PC-3 (cell line): Measurements from ENCODE around the gene PRKRIP1. TPM values are rescaled to one million over a fixed set of nuclear protein-coding genes. Genes with fewer than 3 reads are reported as not detected.

Experiments used
- ATAC-seq: fragments of 200-7000 bp; cut with Tn5 transposase; 2 replicates; pipeline ENCODE4 v1.9.1; 2020; ENCODE audit warnings: mild to moderate bottlenecking, moderate library complexity
- BruUV-seq: library from RNA; stranded (reverse); fragments of 400-500 nt; replicated peaks from 2 replicates; lab custom pipeline; 2021; lab: Mats Ljungman, UMichigan
- CTCF ChIA-PET: fragments of 300-600 bp; sonication (Branson Sonifier 250); formaldehyde crosslinking; loops from one replicate; lab custom pipeline; 2022; ENCODE audit warnings: antibody characterized with exemption; lab: Charles Lee
- POLR2A ChIA-PET: fragments of 300-600 bp; sonication (Branson Sonifier 250); formaldehyde crosslinking; loops from one replicate; lab custom pipeline; 2022; ENCODE audit warnings: antibody characterized with exemption; ENCODE audit not compliant: unreplicated experiment; lab: Charles Lee
- DNase-seq: peaks from one replicate; pipeline ENCODE4 v3.0.0-alpha.2; 2015
- H2AFZ ChIP-seq: fragments of 300-600 bp; sonication (generic); 2 replicates; pipeline ENCODE4 v1.6.0; 2016; ENCODE audit warnings: antibody characterized with exemption, low read length
- H3F3A ChIP-seq: fragments of 300-600 bp; sonication (generic); one replicate; pipeline ENCODE4 v1.6.0; 2017; ENCODE audit warnings: antibody characterized with exemption, low read length, control low read depth, mild to moderate bottlenecking; ENCODE audit not compliant: unreplicated experiment
- H3K27ac ChIP-seq: fragments of 300-600 bp; sonication (generic); 2 replicates; pipeline ENCODE4 v1.5.1; 2016; ENCODE audit warnings: mild to moderate bottlenecking, low read length
- H3K27me3 ChIP-seq: fragments of 300-600 bp; sonication (generic); 2 replicates; pipeline ENCODE4 v1.6.1; 2016; ENCODE audit warnings: low read length, mixed read lengths
- H3K36me3 ChIP-seq: fragments of 300-600 bp; sonication (generic); 2 replicates; pipeline ENCODE4 v1.6.1; 2016; ENCODE audit warnings: low read depth, mixed run types, low read length, mixed read lengths
- H3K4me1 ChIP-seq: fragments of 300-600 bp; sonication (generic); 2 replicates; pipeline ENCODE4 v1.5.1; 2016; ENCODE audit warnings: low read length; ENCODE audit not compliant: insufficient read depth
- H3K4me2 ChIP-seq: fragments of 300-600 bp; sonication (generic); 2 replicates; pipeline ENCODE4 v1.6.0; 2016; ENCODE audit warnings: low read length
- H3K4me3 ChIP-seq: fragments of 300-600 bp; sonication (generic); 2 replicates; pipeline ENCODE4 v1.5.1; 2016; ENCODE audit warnings: mild to moderate bottlenecking, low read length, mixed read lengths
- H3K79me2 ChIP-seq: fragments of 300-600 bp; sonication (generic); 2 replicates; pipeline ENCODE4 v1.6.1; 2017; ENCODE audit warnings: low read length, mixed read lengths
- H3K9ac ChIP-seq: fragments of 300-600 bp; sonication (generic); 2 replicates; pipeline ENCODE4 v1.6.0; 2016; ENCODE audit warnings: mild to moderate bottlenecking, low read length
- H3K9me2 ChIP-seq: fragments of 300-600 bp; sonication (generic); replicated peaks from 2 replicates; pipeline ENCODE4 v1.6.1; 2016; ENCODE audit warnings: mixed run types, low read length, mixed read lengths
- H3K9me3 ChIP-seq: fragments of 300-600 bp; sonication (generic); 2 replicates; pipeline ENCODE4 v1.6.1; 2016; ENCODE audit warnings: low read length, mixed read lengths
- H4K20me1 ChIP-seq: fragments of 300-600 bp; sonication (generic); 2 replicates; pipeline ENCODE4 v1.6.1; 2016; ENCODE audit warnings: low read length, mixed read lengths
- EZH2 ChIP-seq: fragments of 300-600 bp; sonication (generic); IDR thresholded peaks from one replicate; pipeline ENCODE4 v1.6.1; 2017; ENCODE audit warnings: antibody characterized with exemption, mild to moderate bottlenecking, low read length; ENCODE audit not compliant: unreplicated experiment
- EZH2phosphoT487 ChIP-seq: fragments of 300-600 bp; sonication (generic); IDR thresholded peaks from 2 replicates; pipeline ENCODE4 v1.6.1; 2018; ENCODE audit warnings: mild to moderate bottlenecking, antibody characterized with exemption, low read length, borderline replicate concordance
- intact Hi-C: fragments of 100-400 bp; cut with micrococcal nuclease; formaldehyde crosslinking; loops from 2 replicates; pipeline ENCODE4 v1.9.0; 2023
- total RNA-seq: library from RNA; depleted of rRNA; stranded (reverse); fragments of >200 nt; gene quantifications from 2 replicates; pipeline ENCODE4 v1.2.3, GENCODE V29; 2014
- TF ChIP-seq, protein P1 (sequence below): fragments of 300-600 bp; sonication (generic); conservative IDR thresholded peaks from 2 replicates; pipeline ENCODE4 v1.5.1; 2017; ENCODE audit warnings: antibody characterized with exemption, low read depth, mild to moderate bottlenecking, low read length

The PRKRIP1 gene
- total RNA-seq, 1 experiment from 2014 or later = 28.9 TPM

DNA sequence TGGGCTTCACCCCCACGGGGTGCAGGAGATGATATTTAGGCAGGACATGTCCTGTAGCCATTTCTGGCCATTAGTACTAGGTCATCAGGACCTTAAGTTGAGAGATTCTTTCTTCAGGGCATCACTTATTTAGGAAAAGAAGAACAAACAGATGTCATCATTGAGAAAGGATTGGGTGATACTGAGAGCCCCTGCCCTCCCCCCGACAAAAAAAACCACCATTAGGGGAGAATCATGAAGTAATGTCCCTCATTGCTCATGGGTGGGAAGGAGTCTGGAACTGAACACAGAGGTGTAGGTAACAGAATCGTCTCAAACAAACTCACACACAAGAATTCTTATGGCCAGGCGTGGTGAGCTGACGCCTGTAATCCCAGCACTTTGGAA is 30.8 kb downstream of the PRKRIP1 start:
- ATAC-seq (no peak), DNase-seq (no peak)
- TF ChIP-seq EZH2 = no peak
- TF ChIP-seq, protein P1, sequence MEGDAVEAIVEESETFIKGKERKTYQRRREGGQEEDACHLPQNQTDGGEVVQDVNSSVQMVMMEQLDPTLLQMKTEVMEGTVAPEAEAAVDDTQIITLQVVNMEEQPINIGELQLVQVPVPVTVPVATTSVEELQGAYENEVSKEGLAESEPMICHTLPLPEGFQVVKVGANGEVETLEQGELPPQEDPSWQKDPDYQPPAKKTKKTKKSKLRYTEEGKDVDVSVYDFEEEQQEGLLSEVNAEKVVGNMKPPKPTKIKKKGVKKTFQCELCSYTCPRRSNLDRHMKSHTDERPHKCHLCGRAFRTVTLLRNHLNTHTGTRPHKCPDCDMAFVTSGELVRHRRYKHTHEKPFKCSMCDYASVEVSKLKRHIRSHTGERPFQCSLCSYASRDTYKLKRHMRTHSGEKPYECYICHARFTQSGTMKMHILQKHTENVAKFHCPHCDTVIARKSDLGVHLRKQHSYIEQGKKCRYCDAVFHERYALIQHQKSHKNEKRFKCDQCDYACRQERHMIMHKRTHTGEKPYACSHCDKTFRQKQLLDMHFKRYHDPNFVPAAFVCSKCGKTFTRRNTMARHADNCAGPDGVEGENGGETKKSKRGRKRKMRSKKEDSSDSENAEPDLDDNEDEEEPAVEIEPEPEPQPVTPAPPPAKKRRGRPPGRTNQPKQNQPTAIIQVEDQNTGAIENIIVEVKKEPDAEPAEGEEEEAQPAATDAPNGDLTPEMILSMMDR = no peak
- no peak for TF ChIP-seq EZH2phosphoT487
- Histone ChIP-seq H4K20me1 (no peaks in the 10 kb centered on the region), H3K9me3 (no peaks in the 10 kb centered on the region), H3K4me3 (no peak overlapping the region), H3K9me2 (no peaks in the 10 kb centered on the region), H3K36me3 (no peaks in the 10 kb centered on the region), H3F3A (peaks cover 6% of the 10 kb centered on the region), H3K4me2 (no peak overlapping the region), H3K79me2 (no peaks in the 10 kb centered on the region), H3K27me3 (no peaks in the 10 kb centered on the region), H3K4me1 (peaks cover 8% of the 10 kb centered on the region), H2AFZ (no peak overlapping the region), H3K27ac (no peak overlapping the region), H3K9ac (no peak overlapping the region)
- intact Hi-C loops = no loop called here
- BruUV-seq = no TSS peak
- POLR2A ChIA-PET = no interaction called here
- CTCF ChIA-PET = no interaction called here

DNA sequence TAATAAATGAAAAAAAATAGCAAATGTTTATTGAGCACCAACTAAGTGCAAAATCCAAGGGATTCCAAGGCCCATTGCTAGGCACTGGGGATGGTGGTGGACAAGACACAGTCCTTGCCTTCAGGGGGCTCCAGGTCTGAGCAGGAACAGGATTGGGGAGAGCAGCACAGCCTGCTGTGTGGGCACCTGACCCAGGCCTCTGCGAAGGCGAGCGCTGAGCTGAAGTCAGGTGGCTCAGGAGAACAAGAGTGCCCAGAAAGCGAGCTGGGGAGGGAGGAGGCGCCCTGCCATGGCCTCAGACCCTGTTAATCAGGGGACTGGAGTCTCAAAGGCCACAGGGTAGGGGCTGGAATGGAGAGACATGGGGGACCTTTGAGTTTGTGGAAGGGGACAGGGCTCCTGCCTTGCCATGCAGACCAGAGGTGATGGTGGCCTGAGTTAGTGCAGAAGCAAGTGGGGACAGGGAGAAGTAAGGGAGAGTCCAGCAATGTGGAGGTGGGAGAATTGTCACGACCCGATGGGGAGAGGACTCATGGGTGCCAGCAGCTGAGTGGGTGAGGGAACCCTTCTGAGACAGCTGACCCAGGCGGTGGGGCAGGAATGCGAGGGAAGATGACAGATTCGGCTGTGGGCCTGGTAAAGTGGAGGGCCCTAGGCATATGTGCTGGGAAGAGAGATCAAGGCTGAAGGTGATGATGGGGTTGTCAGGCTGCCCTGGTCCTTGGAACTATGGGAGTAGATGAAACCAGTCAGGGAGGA is 33.2 kb downstream of the PRKRIP1 start:
- no peaks in the 10 kb centered on the region for H3K9me2 ChIP-seq
- H2AFZ ChIP-seq = no peak overlapping the region
- no peak overlapping the region for H3K4me2 ChIP-seq
- no peak overlapping the region for H3K4me3 ChIP-seq
- H3K36me3 ChIP-seq = no peaks in the 10 kb centered on the region
- H3K27me3 ChIP-seq = no peaks in the 10 kb centered on the region
- no peak overlapping the region for H3K27ac ChIP-seq
- ChIA-PET CTCF (no interaction called here), POLR2A (no interaction called here)
- no peaks in the 10 kb centered on the region for H3K9me3 ChIP-seq
- intact Hi-C loops = no loop called here
- TF ChIP-seq, protein P1 = no peak
- no peak for TF ChIP-seq EZH2phosphoT487
- TF ChIP-seq EZH2 = no peak
- H4K20me1 ChIP-seq = no peaks in the 10 kb centered on the region
- no peak overlapping the region for H3K9ac ChIP-seq
- H3F3A ChIP-seq = peaks cover 6% of the 10 kb centered on the region
- BruUV-seq = no TSS peak
- ATAC-seq (no peak), DNase-seq (no peak)
- peaks cover 15% of the 10 kb centered on the region for H3K4me1 ChIP-seq
- no peaks in the 10 kb centered on the region for H3K79me2 ChIP-seq

DNA sequence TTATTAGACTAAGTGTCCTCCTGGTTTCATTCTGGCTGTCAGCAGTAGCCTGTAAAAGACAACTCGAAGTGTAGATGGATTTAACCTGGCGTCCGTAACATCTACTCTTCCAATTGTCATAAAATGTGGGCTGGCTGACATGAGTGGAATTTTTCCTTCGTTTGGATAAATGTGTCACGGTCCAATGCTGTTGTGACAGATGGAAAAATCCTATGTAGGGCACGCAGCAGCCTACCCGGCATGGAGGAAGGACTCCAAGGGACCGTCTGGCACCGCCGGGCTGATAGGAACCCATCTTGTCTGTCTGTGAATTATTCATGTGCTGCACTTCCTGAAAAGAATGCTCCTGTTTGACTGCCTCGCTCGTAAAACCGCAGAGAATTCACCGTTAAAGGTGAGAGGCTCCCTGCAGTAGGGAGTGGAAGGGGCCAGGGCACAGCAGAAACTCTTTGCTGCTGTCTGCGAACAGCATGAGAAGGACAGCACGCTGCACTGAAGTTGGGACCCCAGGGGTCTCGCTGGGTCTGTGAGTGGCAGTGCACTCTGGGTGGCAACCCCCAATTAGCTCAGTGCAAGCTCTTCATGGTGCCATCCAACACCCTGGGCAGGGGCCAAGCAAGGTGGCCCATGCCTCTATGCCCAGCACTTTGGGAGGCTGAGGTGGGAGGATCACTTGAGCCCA is 35.6 kb downstream of the PRKRIP1 start:
- Histone ChIP-seq H3K4me1 (peaks cover 15% of the 10 kb centered on the region), H3K4me3 (no peak overlapping the region), H4K20me1 (no peaks in the 10 kb centered on the region), H2AFZ (peak overlapping the region; percentile 74), H3K4me2 (peak overlapping the region; percentile 33), H3F3A (peaks cover 6% of the 10 kb centered on the region), H3K27me3 (no peaks in the 10 kb centered on the region), H3K27ac (peak overlapping the region; percentile 42), H3K9me2 (no peaks in the 10 kb centered on the region), H3K36me3 (no peaks in the 10 kb centered on the region), H3K79me2 (no peaks in the 10 kb centered on the region), H3K9me3 (no peaks in the 10 kb centered on the region), H3K9ac (no peak overlapping the region)
- TF ChIP-seq EZH2 (no peak), EZH2phosphoT487 (no peak)
- TF ChIP-seq, protein P1 = no peak
- DNase-seq = peak; percentile 62
- ChIA-PET CTCF (no interaction called here), POLR2A (no interaction called here)
- ATAC-seq = peak; percentile 67
- BruUV-seq = no TSS peak
- intact Hi-C loops = no loop called here
